ENCODE measurements around the gene SNX30.

The SNX30 gene

DNA sequence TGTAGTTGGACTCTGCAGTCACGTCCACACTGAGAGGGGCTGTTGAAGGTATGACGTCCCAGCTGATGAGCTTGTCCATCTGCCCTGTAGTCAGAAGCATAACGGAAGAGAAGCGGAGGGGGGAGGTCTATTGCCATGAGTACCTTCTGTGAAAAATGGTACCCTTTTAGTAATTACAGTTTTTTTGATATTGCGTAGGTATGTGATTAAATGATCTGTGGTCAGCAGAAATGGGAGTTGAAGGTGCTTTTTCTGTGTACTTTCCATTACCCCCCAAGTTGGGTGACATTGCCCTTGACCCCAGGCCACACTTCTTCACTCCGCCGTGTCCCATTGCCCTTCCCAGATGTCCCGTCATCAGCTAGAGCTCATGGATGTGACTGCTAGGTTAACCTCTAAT lies 45.9 kb downstream of the SNX30 start:
- Histone ChIP-seq H3K79me2 (ENCODE audit: insufficient read depth, low read length) (no peaks in the 10 kb centered on the region), H4K20me1 (ENCODE audit: insufficient read depth, low read length) (no peaks in the 10 kb centered on the region; the same call in 1 of the 2 replicates), H3K4me3 (ENCODE audit: low read depth in 1 of 2, low read length in 2 of 2) (no peak overlapping the region), H2AFZ (ENCODE audit: low read depth, low read length) (no peak overlapping the region), H3K27ac (ENCODE audit: low read length) (no peak overlapping the region), H3K4me1 (ENCODE audit: insufficient read depth, low read length) (no peaks in the 10 kb centered on the region), H3K4me2 (ENCODE audit: insufficient read depth, low read length) (no peak overlapping the region), H3K27me3 (ENCODE audit: insufficient read depth, low read length, poor library complexity) (no peaks in the 10 kb centered on the region), H3K9ac (ENCODE audit: low read depth, low read length) (no peak overlapping the region), H3K36me3 (ENCODE audit: insufficient read depth, low read length) (no peaks in the 10 kb centered on the region), H3K9me3 (ENCODE audit: insufficient read depth, low read length, severe bottlenecking) (no peaks in the 10 kb centered on the region)
- TF ChIP-seq EZH2 (IDR thresholded peaks at IDR 0.05; ENCODE audit: borderline replicate concordance, low read depth, low read length, severe bottlenecking), result no peak
- TF ChIP-seq, protein P1, sequence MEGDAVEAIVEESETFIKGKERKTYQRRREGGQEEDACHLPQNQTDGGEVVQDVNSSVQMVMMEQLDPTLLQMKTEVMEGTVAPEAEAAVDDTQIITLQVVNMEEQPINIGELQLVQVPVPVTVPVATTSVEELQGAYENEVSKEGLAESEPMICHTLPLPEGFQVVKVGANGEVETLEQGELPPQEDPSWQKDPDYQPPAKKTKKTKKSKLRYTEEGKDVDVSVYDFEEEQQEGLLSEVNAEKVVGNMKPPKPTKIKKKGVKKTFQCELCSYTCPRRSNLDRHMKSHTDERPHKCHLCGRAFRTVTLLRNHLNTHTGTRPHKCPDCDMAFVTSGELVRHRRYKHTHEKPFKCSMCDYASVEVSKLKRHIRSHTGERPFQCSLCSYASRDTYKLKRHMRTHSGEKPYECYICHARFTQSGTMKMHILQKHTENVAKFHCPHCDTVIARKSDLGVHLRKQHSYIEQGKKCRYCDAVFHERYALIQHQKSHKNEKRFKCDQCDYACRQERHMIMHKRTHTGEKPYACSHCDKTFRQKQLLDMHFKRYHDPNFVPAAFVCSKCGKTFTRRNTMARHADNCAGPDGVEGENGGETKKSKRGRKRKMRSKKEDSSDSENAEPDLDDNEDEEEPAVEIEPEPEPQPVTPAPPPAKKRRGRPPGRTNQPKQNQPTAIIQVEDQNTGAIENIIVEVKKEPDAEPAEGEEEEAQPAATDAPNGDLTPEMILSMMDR (IDR thresholded peaks at IDR 0.05; ENCODE audit: borderline replicate concordance, extremely low read depth, low read length, poor library complexity, severe bottlenecking), result no peak
- ATAC-seq (ENCODE audit: insufficient read depth, low read depth) (no peak), DNase-seq (no peak)

DNA sequence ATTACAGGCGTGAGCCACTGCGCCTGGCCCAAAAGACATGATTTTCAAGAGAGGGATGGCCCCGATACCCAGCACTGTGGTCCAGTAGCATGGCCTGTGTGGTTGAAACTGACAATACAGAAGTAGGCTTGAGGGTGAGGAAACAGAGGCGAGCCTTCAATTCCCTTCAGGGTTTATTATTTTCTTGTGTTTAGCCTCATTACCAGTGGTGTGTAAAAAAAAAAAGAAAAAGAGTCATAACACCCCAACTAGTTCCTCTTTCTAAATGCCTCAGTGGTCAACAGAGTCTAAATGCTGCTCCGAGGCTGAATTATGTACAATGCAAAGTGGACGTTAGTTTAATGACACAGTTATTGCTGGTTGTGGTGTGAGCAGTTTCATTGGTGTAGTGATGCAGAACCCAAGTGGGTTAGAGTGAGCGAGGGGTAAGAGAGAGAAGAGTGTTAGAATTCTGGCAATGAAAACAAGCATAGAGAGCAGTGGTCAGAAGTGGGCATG lies 58.8 kb downstream of the SNX30 start:
- Histone ChIP-seq H3K9me3 (ENCODE audit: insufficient read depth, low read length, severe bottlenecking) (no peaks in the 10 kb centered on the region), H3K27ac (ENCODE audit: low read length) (no peak overlapping the region), H3K4me2 (ENCODE audit: insufficient read depth, low read length) (no peak overlapping the region), H3K36me3 (ENCODE audit: insufficient read depth, low read length) (no peaks in the 10 kb centered on the region), H3K4me1 (ENCODE audit: insufficient read depth, low read length) (no peaks in the 10 kb centered on the region), H3K27me3 (ENCODE audit: insufficient read depth, low read length, poor library complexity) (no peaks in the 10 kb centered on the region), H3K4me3 (ENCODE audit: low read depth in 1 of 2, low read length in 2 of 2) (no peak overlapping the region), H3K9ac (ENCODE audit: low read depth, low read length) (no peak overlapping the region), H2AFZ (ENCODE audit: low read depth, low read length) (no peak overlapping the region), H4K20me1 (ENCODE audit: insufficient read depth, low read length) (no peaks in the 10 kb centered on the region), H3K79me2 (ENCODE audit: insufficient read depth, low read length) (no peaks in the 10 kb centered on the region)
- TF ChIP-seq, protein P1 (IDR thresholded peaks at IDR 0.05; ENCODE audit: borderline replicate concordance, extremely low read depth, low read length, poor library complexity, severe bottlenecking), result no peak
- no peak for TF ChIP-seq EZH2 (IDR thresholded peaks at IDR 0.05; ENCODE audit: borderline replicate concordance, low read depth, low read length, severe bottlenecking)
- no peak for ATAC-seq (ENCODE audit: insufficient read depth, low read depth)
- DNase-seq, result no peak

DNA sequence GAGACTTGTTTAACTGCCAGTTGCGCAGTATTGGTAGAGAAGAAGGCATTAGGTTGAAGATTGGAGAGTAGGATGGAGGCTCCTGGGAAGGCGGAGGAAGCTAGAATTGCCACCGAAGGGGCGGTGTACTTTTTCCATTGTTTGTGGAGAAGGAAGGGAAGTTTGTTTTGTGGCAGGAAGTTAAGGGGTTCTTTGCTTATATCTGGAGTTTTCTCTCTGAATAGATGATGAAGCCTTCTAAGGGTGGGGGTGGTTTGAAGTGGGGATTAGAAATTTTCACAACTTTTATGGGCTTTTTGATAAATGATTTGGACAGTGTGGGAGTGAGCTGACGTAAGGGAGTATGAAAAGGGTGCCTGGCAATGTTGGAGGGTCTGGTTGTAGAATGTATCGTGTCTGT lies 59.3 kb downstream of the SNX30 start:
- no peak for TF ChIP-seq EZH2 (IDR thresholded peaks at IDR 0.05; ENCODE audit: borderline replicate concordance, low read depth, low read length, severe bottlenecking)
- TF ChIP-seq, protein P1 (IDR thresholded peaks at IDR 0.05; ENCODE audit: borderline replicate concordance, extremely low read depth, low read length, poor library complexity, severe bottlenecking), result no peak
- no peaks in the 10 kb centered on the region for H3K9me3 ChIP-seq (ENCODE audit: insufficient read depth, low read length, severe bottlenecking)
- H3K4me1 ChIP-seq (ENCODE audit: insufficient read depth, low read length), result no peaks in the 10 kb centered on the region
- H3K9ac ChIP-seq (ENCODE audit: low read depth, low read length), result no peak overlapping the region
- ATAC-seq (ENCODE audit: insufficient read depth, low read depth) (no peak), DNase-seq (no peak)
- no peak overlapping the region for H3K27ac ChIP-seq (ENCODE audit: low read length)
- no peak overlapping the region for H3K4me2 ChIP-seq (ENCODE audit: insufficient read depth, low read length)
- no peaks in the 10 kb centered on the region for H4K20me1 ChIP-seq (ENCODE audit: insufficient read depth, low read length)
- H3K36me3 ChIP-seq (ENCODE audit: insufficient read depth, low read length), result no peaks in the 10 kb centered on the region
- no peaks in the 10 kb centered on the region for H3K27me3 ChIP-seq (ENCODE audit: insufficient read depth, low read length, poor library complexity)
- no peaks in the 10 kb centered on the region for H3K79me2 ChIP-seq (ENCODE audit: insufficient read depth, low read length)
- no peak overlapping the region for H2AFZ ChIP-seq (ENCODE audit: low read depth, low read length)
- no peak overlapping the region for H3K4me3 ChIP-seq (ENCODE audit: low read depth in 1 of 2, low read length in 2 of 2)
